ENCODE results near the gene VAPA. TPM values are rescaled to one million over a fixed set of nuclear protein-coding genes. Genes with fewer than 3 reads are reported as not detected.

Gene VAPA
- total and polyA plus RNA-seq, 2 of the 4 experiments (the other 2 are of a cell fraction): 199 to 206 TPM

- H3K14ac ChIP-seq (replicated peaks; ENCODE audit: low read depth, low read length): no peak overlapping the region
- no peak for ATAC-seq (ENCODE audit: low read depth)
- H3K4me3 ChIP-seq (ENCODE audit: insufficient read depth, low read depth, low read length): no peak overlapping the region
- H4K20me1 ChIP-seq (ENCODE audit: insufficient read depth, low read length): no peaks in the 10 kb centered on the region
- no peak overlapping the region for H3K4ac ChIP-seq (ENCODE audit: low read depth, low read length)
- intact Hi-C loops (cut with micrococcal nuclease): no loop called here
- no peak overlapping the region for H3K23ac ChIP-seq (ENCODE audit: low read depth, low read length)
- H3K27me3 ChIP-seq (ENCODE audit: control insufficient read depth, insufficient read depth, low read length): no peaks in the 10 kb centered on the region
- H3K4me2 ChIP-seq (ENCODE audit: low read depth, low read length): no peak overlapping the region
- no peak overlapping the region for H3K56ac ChIP-seq (ENCODE audit: extremely low read depth, insufficient read depth, low read length)
- dilution Hi-C loops (cut with HindIII; ENCODE audit: low sequenced_read_pairs, unreplicated experiment): no loop called here
- no peak for DNase-seq
- no peak overlapping the region for H4K8ac ChIP-seq (ENCODE audit: low read depth in 2 of 2, low read length in 2 of 2)
- H2BK15ac ChIP-seq (ENCODE audit: low read depth, low read length): no peak overlapping the region
- no peak overlapping the region for H2AK5ac ChIP-seq (ENCODE audit: low read depth, low read length)
- no peaks in the 10 kb centered on the region for H3K9me3 ChIP-seq (ENCODE audit: control insufficient read depth, insufficient read depth, low read length)
- POLR2A ChIA-PET (ENCODE audit: unreplicated experiment): no interaction called here
- CTCF ChIA-PET: no interaction called here
- H3K9me1 ChIP-seq (ENCODE audit: insufficient read depth, low read length): no peaks in the 10 kb centered on the region; the same call in 1 of the 2 replicates
- no peak overlapping the region for H3K18ac ChIP-seq (ENCODE audit: low read depth, low read length)
- TF ChIP-seq CHD1 (IDR thresholded peaks at IDR 0.05; ENCODE audit: low read depth, low read length): no peak
- no peak for TF ChIP-seq RCOR1 (IDR thresholded peaks at IDR 0.05; ENCODE audit: insufficient replicate concordance, low read length)
- no peak for TF ChIP-seq CTCF (conservative IDR thresholded peaks at IDR 0.05; ENCODE audit: low read depth, low read length)
- no peak for TF ChIP-seq RAD21 (IDR thresholded peaks at IDR 0.05; ENCODE audit: low read length)
- TF ChIP-seq RFX5 (IDR thresholded peaks at IDR 0.05; ENCODE audit: low read depth, low read length): no peak
- no peak for TF ChIP-seq SMC3 (IDR thresholded peaks at IDR 0.05; ENCODE audit: low read depth, low read length)
- no peak for TF ChIP-seq MXI1 (IDR thresholded peaks at IDR 0.05; ENCODE audit: borderline replicate concordance, low read depth, low read length)
- TF ChIP-seq MAZ (IDR thresholded peaks at IDR 0.05; ENCODE audit: borderline replicate concordance, low read depth, low read length): no peak
- TF ChIP-seq ELK1 (IDR thresholded peaks at IDR 0.05; ENCODE audit: borderline replicate concordance, low read depth, low read length): no peak
- no peak for TF ChIP-seq MAFK (IDR thresholded peaks at IDR 0.05; ENCODE audit: low read depth, low read length)
- TF ChIP-seq FOS (IDR thresholded peaks at IDR 0.05; ENCODE audit: low read depth, low read length): no peak
- TF ChIP-seq USF2 (IDR thresholded peaks at IDR 0.05; ENCODE audit: low read depth, low read length): no peak
- no peak for TF ChIP-seq POLR2A (IDR thresholded peaks at IDR 0.05; ENCODE audit: low read depth, low read length)
- no peak for TF ChIP-seq NFE2L2 (IDR thresholded peaks at IDR 0.05; ENCODE audit: low read depth, low read length)
- TF ChIP-seq BHLHE40 (IDR thresholded peaks at IDR 0.05; ENCODE audit: low read depth, low read length): no peak
- TF ChIP-seq CEBPB (IDR thresholded peaks at IDR 0.05; ENCODE audit: low read depth, low read length): no peak
- no peaks in the 10 kb centered on the region for H3K36me3 ChIP-seq (ENCODE audit: control insufficient read depth, insufficient read depth, low read length)
- in situ Hi-C loops (cut with MboI; ENCODE audit: low sequenced_read_pairs): no loop called here
- H2BK5ac ChIP-seq (ENCODE audit: low read depth, low read length, poor library complexity, severe bottlenecking): no peak overlapping the region
- no peak overlapping the region for H2BK120ac ChIP-seq (ENCODE audit: low read depth, low read length)
- no peaks in the 10 kb centered on the region for H3K79me1 ChIP-seq (ENCODE audit: low read depth in 1 of 2, low read length in 2 of 2)
- no peak overlapping the region for H3K9ac ChIP-seq (ENCODE audit: low read depth, low read length)
- H2BK20ac ChIP-seq (ENCODE audit: low read depth, low read length): no peak overlapping the region
- BruUV-seq (replicated peaks): no TSS peak
- no peak overlapping the region for H4K91ac ChIP-seq (ENCODE audit: insufficient read depth, low read depth, low read length)
- whole genome bisulfite sequencing, 2 experiments (ENCODE audit: extremely low coverage in 2 of 2, insufficient read length in 1 of 2): 90% methylated on average over 3 of the region's 7 CpGs; no CpG with 5 or more reads in 1 of the 2 experiments
- H2AFZ ChIP-seq (replicated peaks; ENCODE audit: low read length, poor library complexity): peak overlapping the region; percentile 13
- no peak overlapping the region for H3K27ac ChIP-seq (ENCODE audit: insufficient read depth, low read length)
- no peak overlapping the region for H2AK9ac ChIP-seq (replicated peaks; ENCODE audit: low read depth, low read length, poor library complexity)
- H3K4me1 ChIP-seq (ENCODE audit: control insufficient read depth, insufficient read depth, low read length): no peaks in the 10 kb centered on the region
- H4K5ac ChIP-seq (ENCODE audit: low read depth, low read length): no peak overlapping the region
These were observed 13.1 kb upstream of the VAPA start for GRCh38 chr18:9900699-9901098.

Measured in IMR-90 (cell line).